NCI-H748 (cell line): Measurements from ENCODE around the gene HIC1.

Experiments used
- DNase-seq: peaks from one replicate; lab custom pipeline; 2025; ENCODE audit not compliant: unreplicated experiment; lab: John Stamatoyannopoulos, UW

The HIC1 gene

GRCh38 chr17:2058586-2059546 is 4.0 kb downstream of the HIC1 start:
- no peak for DNase-seq

DNA sequence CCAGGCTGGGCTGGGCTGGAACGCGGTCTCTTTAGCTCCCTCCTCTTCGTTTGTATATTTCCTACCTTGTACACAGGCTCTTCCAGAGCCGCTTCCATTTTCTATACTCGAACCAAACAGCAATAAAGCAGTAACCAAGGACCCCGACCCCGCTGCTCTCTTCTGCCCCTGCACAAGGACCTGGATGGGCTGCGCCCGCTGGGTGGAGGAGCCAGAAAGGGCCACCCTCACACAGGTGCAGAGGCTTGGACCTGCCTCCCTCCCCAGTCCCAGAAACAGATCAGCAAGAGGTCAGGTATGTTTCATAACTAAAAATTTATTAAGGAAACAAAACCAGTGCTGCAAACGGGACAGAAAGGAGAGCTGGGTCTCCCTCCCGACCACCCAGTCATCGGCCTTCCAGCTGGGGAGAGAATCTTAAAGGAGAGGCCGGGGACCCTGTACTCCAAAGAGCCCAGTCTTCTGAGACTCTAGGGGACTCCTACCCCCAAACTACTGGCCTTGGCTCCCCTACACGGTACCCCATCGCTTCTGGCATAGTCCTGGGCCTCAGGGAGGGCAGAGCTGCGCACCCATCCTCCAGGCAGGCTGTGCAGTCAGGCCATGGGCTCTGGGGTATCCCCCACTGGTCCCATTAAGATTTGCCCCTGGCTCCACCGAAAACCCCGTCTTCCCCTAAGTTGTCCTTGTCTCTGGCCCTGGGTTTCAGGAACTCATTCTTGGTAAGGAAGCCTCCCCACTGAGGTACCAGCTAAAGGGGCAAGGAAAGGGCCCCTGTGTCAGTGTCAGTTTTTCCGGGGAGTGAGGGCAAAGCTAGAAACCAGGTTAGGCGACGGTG is 4.9 kb downstream of the HIC1 start:
- no peak for DNase-seq

DNA sequence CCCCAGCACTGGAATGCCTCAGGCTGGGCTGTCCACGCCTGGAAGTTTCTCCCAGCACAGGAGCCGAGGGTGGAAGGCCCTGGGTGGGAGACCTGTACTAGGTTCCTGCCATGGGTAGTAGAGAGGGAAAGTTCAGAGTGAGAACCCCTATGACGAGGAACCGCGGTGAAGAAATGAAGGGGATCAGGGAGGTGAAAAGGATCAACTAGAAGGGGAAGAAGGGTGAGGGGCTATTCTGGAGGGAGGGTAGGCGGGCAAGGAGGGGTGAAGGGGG is 5.4 kb downstream of the HIC1 start:
- no peak for DNase-seq

GRCh38 chr17:2060681-2061440 is 6.0 kb downstream of the HIC1 start:
- no peak for DNase-seq

- DNase-seq, result no peak
Observed at GRCh38 chr17:2061441-2061958, 6.6 kb downstream of the HIC1 start.

DNA sequence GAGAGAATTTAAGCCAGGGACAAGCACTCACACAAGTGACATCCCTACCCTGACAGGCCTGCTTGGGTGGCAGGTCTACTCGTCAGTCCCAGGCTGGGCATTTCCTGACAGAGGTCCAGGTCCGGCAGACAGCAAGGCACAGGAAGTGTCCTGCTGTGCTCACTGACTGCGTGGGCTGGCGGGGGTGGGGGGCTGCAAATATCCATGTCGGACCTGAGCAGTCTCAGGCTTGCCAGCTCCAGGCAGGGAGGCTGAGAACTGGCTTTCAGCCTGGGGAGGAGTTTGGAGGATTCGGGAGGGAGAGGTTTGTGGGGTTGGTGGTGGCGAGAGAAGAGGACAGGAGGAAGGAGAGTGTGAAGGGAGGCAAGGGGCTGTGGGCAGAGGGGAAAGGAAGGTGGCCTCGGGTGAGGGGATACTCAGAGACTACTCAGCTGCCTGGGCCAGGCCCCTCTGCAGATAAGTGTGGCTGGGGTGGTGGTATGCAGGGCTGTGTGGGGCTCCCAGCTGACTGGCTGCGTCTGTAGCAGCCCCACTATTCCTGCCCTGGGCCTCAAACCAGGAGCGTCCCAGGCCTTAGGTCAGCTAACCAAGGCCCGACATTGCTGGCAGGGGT is 7.8 kb downstream of the HIC1 start:
- DNase-seq, result no peak

GRCh38 chr17:2063261-2064146 is 8.6 kb downstream of the HIC1 start:
- DNase-seq, result no peak

DNA sequence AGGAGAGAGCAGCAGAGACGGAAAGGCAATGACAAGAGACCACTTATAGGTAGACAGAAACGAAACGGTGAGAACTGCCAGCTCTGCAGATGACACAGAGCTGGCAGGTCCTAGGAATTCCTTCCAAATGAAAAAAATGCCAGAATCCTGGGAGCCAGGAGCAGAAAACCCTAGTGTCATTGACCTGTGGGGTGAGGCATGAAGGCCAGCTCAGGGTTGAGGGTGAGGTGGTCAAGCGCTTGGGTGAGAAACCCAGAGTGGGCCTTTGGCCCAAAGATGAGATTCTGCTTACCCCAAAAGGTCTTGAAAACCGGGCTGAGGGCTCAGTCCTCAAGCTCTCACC is 9.2 kb downstream of the HIC1 start:
- no peak for DNase-seq

DNA sequence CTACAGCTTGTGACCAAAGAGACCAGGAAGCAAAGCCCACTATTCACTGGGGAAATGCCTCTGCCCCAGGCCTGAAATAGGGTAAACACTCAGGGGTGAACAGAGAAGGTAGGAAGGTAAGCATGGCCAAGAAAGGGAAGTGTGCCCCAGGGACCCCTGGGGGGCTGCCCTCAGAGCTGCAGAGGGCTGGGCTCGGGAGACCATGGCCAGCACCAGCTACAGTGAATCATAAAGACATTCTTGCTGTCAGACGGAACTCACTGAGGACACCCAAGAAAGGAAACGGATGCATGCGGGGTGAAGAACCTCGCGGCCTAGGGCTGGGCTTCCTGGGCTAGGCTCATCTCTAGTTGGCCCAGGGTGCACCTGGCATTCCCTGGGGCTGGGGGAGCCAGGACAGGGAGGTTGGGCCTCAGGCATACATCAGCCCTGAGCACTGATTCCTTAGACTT is 9.6 kb downstream of the HIC1 start:
- no peak for DNase-seq

DNA sequence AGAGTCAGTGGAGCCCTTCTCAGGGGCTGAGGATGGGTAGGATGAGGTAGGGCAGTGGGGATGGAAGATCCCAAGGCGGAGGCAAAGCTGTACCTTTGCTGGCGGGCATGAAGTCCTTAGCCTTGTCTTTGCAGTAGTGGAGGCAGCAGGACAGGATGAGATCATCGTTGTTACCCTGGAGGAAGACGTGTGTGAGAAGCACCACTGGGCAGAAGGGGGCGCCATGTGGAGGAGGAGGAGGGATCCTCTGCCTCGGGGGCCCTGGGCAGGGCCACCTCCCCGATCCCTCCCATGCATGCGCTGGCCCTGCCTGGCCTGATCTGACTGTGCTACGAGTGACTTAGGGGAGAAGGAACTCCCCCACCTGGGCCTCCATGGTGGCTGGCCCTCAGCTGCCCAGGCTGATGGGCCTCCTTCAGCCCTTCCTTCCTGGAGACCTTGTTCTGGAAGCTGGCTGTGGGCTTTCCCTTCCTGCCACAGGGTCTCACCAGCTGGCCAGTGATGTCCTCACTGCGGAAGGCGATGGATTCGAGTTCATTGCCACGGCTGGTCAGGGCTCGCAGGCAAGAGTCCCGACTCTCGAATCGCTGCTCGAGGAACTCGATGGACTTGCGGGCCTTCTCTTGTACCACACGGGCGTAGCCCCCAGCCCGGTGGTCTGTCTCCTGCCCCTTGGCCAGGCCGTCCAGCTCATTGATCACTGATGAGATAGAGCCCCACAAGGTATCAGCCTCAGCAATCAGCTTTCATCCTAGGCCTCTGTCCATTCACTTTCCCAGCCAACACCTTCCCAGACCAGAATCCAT is 10.3 kb downstream of the HIC1 start:
- DNase-seq, result peak; percentile 22

- DNase-seq, result no peak
Observed at GRCh38 chr17:2065949-2066400, 11.1 kb downstream of the HIC1 start.

DNA sequence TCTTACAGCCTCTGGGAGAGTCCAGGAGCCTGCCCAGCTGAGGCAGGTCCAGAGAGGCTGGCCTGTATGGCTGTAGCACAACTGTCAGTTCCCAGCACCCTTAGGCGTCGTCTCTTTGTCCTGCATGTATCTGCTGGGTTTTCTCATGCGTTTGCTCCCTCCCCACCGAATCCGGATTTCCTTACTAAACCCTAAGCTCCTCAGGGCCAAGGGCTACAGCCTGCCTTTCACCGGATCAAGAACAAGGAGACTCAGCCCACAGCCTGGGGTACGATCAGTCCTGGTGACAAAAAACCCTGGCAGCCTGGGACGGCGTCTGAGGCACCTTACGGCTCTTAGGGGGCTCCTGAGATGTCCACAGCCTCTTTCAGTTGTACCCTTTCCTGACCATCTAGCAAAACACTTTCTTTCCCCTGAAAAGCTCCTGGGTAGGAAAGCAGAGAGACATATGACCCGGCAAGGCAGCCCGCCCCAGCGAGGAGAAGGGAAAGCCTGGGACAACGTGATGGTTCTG is 12.2 kb downstream of the HIC1 start:
- no peak for DNase-seq

DNA sequence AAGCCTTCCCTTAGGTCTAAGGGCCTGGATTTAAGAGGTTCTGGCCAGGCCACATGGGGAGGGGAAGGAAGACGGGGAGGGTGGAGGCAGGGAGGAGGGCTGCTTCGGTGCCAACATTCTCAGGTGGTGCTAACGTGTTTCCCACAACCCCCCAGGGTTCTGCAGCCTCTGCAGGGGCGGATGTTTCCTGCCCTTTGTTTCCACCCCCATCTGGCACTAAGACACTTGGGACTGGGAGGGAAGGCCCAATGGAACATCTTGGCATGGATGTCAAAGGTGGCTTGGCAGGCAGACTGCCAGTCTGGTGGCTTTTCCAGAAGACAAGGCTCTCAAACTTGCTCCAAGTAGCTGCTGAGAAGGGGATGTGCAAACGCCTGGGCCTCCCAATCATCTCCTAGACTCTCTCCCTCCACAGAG is 12.7 kb downstream of the HIC1 start:
- no peak for DNase-seq

- DNase-seq, result no peak
Observed at GRCh38 chr17:2068031-2068518, 13.2 kb downstream of the HIC1 start.

DNA sequence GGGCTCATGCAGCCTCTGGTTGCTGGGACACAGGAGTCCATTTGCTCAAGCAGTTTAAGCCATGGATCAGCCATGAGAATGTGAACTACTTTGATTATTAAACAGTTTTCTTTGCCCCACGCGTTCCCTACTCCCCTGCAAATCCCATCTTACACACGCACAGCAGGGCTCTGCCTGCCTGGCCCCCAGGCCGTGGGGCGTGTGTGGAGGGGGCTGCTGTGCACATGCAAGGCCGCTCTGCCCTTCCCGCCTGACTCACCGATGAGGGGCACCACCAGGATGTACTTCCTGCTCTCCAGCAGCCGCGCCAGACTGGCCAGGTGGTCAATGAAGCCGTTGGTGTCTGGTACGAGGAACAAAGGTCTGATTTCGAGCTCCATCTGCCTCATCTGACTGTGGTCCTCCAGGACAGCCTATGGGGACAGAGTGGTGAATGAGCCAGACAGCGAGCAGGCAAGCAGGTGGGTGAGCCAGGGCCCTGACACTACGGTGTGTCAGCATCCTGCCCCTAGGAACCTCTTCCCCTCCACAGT is 13.7 kb downstream of the HIC1 start:
- no peak for DNase-seq

DNA sequence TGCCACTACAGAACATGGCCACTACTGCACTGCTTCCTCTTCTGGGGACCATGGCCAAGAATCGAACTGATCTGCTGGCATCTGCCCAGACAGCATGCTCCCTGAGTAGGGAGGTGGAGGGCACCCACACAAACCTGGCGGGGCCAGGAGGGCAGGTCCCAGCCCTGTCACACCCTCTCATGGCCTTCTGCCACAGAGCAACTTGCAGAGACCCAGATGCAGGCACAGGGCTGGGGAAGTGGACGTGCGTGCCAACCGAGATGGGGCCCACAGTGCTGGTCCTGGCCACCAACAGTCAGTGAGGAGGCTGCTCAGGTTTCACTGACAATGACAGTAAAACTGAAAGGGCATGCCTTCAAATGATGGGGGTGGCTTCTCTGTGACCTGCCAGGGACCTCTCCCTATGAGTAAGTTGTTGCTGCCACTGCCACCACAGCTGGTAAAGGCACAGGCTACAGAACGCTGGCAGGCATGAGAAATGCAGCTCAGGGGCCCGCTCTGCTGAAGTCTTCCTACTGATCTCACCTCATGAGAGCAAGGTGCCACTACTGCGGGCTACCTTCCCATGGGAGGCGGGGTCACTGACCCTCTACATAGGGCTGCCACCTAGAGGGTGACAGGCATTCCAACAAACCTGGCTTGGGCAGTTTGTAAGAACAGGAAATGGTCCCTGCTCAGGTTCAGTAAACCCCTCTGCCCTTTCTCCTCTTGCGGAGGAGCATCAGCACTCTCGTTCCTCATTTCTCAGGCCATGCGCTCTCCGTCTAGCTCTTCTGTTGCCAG is 15.5 kb downstream of the HIC1 start:
- no peak for DNase-seq

DNA sequence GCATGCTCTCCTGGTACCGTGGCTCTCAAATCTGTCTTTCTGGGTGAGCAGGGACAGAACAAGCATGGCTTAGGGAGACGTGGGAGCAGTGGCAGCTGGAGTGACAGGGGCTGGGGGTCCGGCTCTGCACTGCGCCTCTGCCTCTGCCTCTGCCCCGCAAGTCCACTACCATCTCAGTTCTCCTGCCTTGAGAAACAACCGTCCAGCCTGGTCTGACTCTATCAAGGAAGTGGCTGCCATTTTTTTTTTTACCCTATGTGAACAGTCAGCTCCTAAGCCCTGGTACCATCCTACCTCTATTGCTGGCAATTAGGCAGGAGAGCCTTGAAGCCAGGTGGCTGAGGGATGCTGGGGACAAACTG is 16.1 kb downstream of the HIC1 start:
- no peak for DNase-seq
